Mesenchymal stem cell (in vitro differentiated cells and primary cell): ENCODE data around the gene PRPF19.

Experiments
- DNase-seq: peaks from one replicate; pipeline ENCODE4 v3.0.0-alpha.2; 2013
- H2AFZ ChIP-seq: one replicate; pipeline ENCODE4 v1.6.1; 2013; ENCODE audit warnings: low read depth, mild to moderate bottlenecking, control low read depth, inconsistent platforms, low read length, moderate library complexity
- H2AK5ac ChIP-seq: 2 replicates; pipeline ENCODE4 v1.6.1; 2013; ENCODE audit warnings: low read length, moderate library complexity, mild to moderate bottlenecking, inconsistent platforms; ENCODE audit not compliant: severe bottlenecking
- H2BK120ac ChIP-seq: one replicate; pipeline ENCODE4 v1.6.1; 2013; ENCODE audit warnings: low read depth, mild to moderate bottlenecking, inconsistent platforms, low read length, moderate library complexity
- H2BK12ac ChIP-seq, 2 experiments: one replicate each; pipeline ENCODE4 v1.6.1; 2013; ENCODE audit warnings: inconsistent platforms in 2 of 2, low read length in 2 of 2, mild to moderate bottlenecking in 2 of 2, moderate library complexity in 2 of 2, control low read depth in 1 of 2
- H2BK15ac ChIP-seq: one replicate; pipeline ENCODE4 v1.6.1; 2013; ENCODE audit warnings: mild to moderate bottlenecking, low read depth, inconsistent platforms; ENCODE audit not compliant: poor library complexity, severe bottlenecking
- H2BK5ac ChIP-seq: 2 replicates; pipeline ENCODE4 v1.6.1; 2013; ENCODE audit warnings: low read depth, mild to moderate bottlenecking, low read length, control low read depth, inconsistent platforms; ENCODE audit not compliant: poor library complexity, severe bottlenecking
- H3K14ac ChIP-seq, 2 experiments: one replicate each; pipeline ENCODE4 v1.6.1; 2013; ENCODE audit warnings: inconsistent platforms in 2 of 2, low read length in 2 of 2, control low read depth in 1 of 2, mild to moderate bottlenecking in 1 of 2, moderate library complexity in 1 of 2
- H3K18ac ChIP-seq, 2 experiments: one replicate each; pipeline ENCODE4 v1.6.1; 2013; ENCODE audit warnings: inconsistent platforms in 2 of 2, low read length in 2 of 2, control low read depth in 1 of 2, low read depth in 1 of 2, mild to moderate bottlenecking in 1 of 2
- H3K23ac ChIP-seq, 2 experiments: one replicate each; pipeline ENCODE4 v1.6.1; 2013; ENCODE audit warnings: inconsistent platforms in 2 of 2, low read length in 2 of 2, mild to moderate bottlenecking in 2 of 2, moderate library complexity in 2 of 2, control low read depth in 1 of 2
- H3K27ac ChIP-seq: 2 replicates; pipeline ENCODE4 v1.5.1; 2013; ENCODE audit warnings: mild to moderate bottlenecking, moderate library complexity, low read length, control low read depth, inconsistent platforms; ENCODE audit not compliant: poor library complexity, severe bottlenecking
- H3K27me3 ChIP-seq, 2 experiments: 2 replicates each; pipeline versions ENCODE4 v1.6.1 to v1.7.0; 2013; ENCODE audit warnings: low read length in 2 of 2, mild to moderate bottlenecking in 2 of 2, moderate library complexity in 2 of 2, control low read depth in 1 of 2, inconsistent platforms in 1 of 2; ENCODE audit not compliant: control insufficient read depth in 1 of 2, insufficient read depth in 1 of 2
- H3K36me3 ChIP-seq, 2 experiments: 2 replicates each; pipeline versions ENCODE4 v1.6.1 to v1.7.0; 2013; ENCODE audit warnings: low read length in 2 of 2, control low read depth in 1 of 2, inconsistent platforms in 1 of 2, low read depth in 1 of 2, mild to moderate bottlenecking in 1 of 2; ENCODE audit not compliant: insufficient read depth in 2 of 2, control insufficient read depth in 1 of 2
- H3K4ac ChIP-seq, 2 experiments: one replicate each; pipeline ENCODE4 v1.6.1; 2013; ENCODE audit warnings: inconsistent platforms in 2 of 2, low read length in 2 of 2, mild to moderate bottlenecking in 2 of 2, moderate library complexity in 2 of 2, control low read depth in 1 of 2, low read depth in 1 of 2
- H3K4me1 ChIP-seq: 2 replicates; pipeline ENCODE4 v1.6.1; 2013; ENCODE audit warnings: low read depth, low read length, control low read depth; ENCODE audit not compliant: control insufficient read depth, insufficient read depth
- H3K4me2 ChIP-seq: 2 replicates; pipeline ENCODE4 v1.6.1; 2013; ENCODE audit warnings: low read length, mild to moderate bottlenecking, inconsistent platforms; ENCODE audit not compliant: poor library complexity, severe bottlenecking
- H3K4me3 ChIP-seq, 2 experiments: 2 replicates each; pipeline versions ENCODE4 v1.5.1 to v1.7.0; 2013; ENCODE audit warnings: low read length in 2 of 2, mild to moderate bottlenecking in 2 of 2, control low read depth in 1 of 2, low read depth in 1 of 2; ENCODE audit not compliant: insufficient read depth in 1 of 2
- H3K79me1 ChIP-seq: replicated peaks from 2 replicates; pipeline ENCODE4 v1.6.1; 2013; ENCODE audit warnings: mild to moderate bottlenecking, control low read depth, low read length, inconsistent platforms; ENCODE audit not compliant: poor library complexity, severe bottlenecking
- H3K9ac ChIP-seq: 2 replicates; pipeline ENCODE4 v1.7.0; 2013; ENCODE audit warnings: mild to moderate bottlenecking, low read length, moderate library complexity
- H3K9me3 ChIP-seq: 2 replicates; pipeline ENCODE4 v1.7.0; 2013; ENCODE audit warnings: mild to moderate bottlenecking, low read length; ENCODE audit not compliant: control insufficient read depth
- H4K8ac ChIP-seq: one replicate; pipeline ENCODE4 v1.6.1; 2013; ENCODE audit warnings: inconsistent platforms, mild to moderate bottlenecking, low read length, moderate library complexity
- H4K91ac ChIP-seq: one replicate; pipeline ENCODE4 v1.6.1; 2013; ENCODE audit warnings: mild to moderate bottlenecking, low read length, inconsistent platforms
- WGBS: methylation state at CpG from one replicate; pipeline ENCODE4 v1.1.7; 2013; ENCODE audit warnings: mixed read lengths; 5-methylcytosine and 5-hydroxymethylcytosine counted together

The PRPF19 gene

DNA sequence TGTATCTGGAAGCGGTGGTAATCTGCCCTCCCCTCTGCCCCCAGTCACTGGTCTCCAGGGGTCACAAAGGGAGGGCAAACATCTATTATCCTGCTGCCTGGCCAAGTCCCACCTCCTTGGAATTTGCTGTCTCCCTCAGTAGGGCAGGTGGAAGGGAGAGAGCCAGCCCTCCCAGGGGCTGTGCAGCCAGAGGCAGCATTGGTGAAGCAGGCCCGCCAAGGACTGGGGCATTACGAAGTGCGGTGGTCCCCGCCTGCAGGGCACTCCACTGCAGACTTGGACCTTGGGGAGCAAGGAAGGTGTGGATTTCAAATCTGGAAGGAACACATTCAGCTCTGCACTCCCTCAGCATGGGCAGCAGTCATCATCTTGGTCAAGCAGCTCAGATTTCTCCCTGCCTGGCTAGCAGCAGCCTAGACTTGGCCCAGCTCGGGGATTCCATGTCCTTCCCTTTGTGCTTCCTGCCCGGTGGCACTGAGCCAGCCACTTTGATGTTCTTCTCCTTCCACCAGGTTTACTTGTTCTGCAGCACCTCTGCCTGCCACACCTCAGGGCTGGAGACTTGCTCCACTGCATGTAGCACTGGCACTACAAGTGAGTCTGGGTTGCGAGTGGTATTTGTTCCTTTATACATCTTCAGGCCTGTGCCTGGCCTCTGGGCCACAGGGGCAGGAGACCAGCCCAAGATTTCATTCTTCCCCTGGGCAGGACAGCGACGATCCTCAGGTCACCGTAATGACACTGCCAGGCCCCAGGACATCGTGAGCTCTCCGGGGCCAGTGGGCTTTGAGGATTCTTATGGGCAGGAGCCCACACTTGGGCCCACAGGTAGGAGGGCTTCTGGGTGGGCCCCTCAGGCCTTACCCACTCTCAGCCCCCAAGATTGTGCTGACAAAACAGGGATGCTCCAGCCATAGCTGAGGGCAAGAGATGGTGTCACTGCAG is 31.7 kb downstream of the PRPF19 start:
- Histone ChIP-seq H3K4me1 (peaks cover 31% of the 10 kb centered on the region), H3K4me2 (no peak overlapping the region)

DNA sequence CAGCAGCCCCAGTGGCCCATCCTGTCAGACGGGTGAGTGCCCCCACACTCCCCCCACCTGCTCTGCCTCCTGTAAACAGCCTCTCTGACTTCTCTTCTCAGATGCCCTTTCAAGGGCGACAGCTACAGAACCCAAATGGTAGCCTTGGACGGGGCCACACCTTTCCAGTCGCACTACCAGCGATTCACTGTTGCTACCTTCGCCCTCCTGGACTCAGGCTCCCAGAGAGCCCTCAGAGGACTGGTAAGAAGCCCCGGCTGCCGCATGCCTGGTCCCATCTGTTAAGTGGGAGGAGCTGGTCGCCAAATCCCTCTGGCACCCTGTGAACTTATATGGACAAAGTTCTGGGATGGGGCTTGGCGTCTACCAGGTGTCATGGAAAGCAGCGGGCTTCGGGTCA is 32.9 kb downstream of the PRPF19 start:
- Histone ChIP-seq H3K36me3 (peaks cover 0 to 12% of the 10 kb centered on the region in 2 experiments), H4K8ac (peak overlapping the region; percentile 72), H3K14ac (peak overlapping the region in 1 of 2 experiments; percentile 41), H2BK5ac (peak overlapping the region; percentile 3), H3K18ac (peak overlapping the region in 1 of 2 experiments; percentile 37), H3K27ac (peak overlapping the region; percentile 25), H3K9me3 (no peaks in the 10 kb centered on the region), H3K4me2 (peak overlapping the region; percentile 28), H4K91ac (peak overlapping the region; percentile 79), H2BK120ac (no peak overlapping the region), H2AK5ac (peak overlapping the region; percentile 72), H3K9ac (no peak overlapping the region), H3K23ac (no peak overlapping the region), H3K27me3 (no peaks in the 10 kb centered on the region), H3K4me3 (peak overlapping the region in 1 of 2 experiments; percentile 1), H2AFZ (no peak overlapping the region), H3K4me1 (peaks cover 32% of the 10 kb centered on the region), H2BK12ac (peak overlapping the region in 1 of 2 experiments; percentile 64), H3K79me1 (no peaks in the 10 kb centered on the region), H3K4ac (peak overlapping the region; percentile 35 to 64), H2BK15ac (peak overlapping the region; percentile 82)
- WGBS: 90% methylated on average over 12 of the region's 12 CpGs
- DNase-seq: no peak

More for the DNA sequence above, 31.7 kb downstream of the PRPF19 start:
- no peak overlapping the region for H2AFZ ChIP-seq
- H2AK5ac ChIP-seq: peak overlapping the region; percentile 33
- no peak overlapping the region for H2BK15ac ChIP-seq
- H4K91ac ChIP-seq: no peak overlapping the region
- H3K36me3 ChIP-seq: peaks cover 2 to 12% of the 10 kb centered on the region in 2 experiments
- H3K9ac ChIP-seq: no peak overlapping the region
- H3K27me3 ChIP-seq: no peaks in the 10 kb centered on the region
- no peak overlapping the region for H3K23ac ChIP-seq
- DNase-seq: no peak
- no peaks in the 10 kb centered on the region for H3K9me3 ChIP-seq
- no peaks in the 10 kb centered on the region for H3K79me1 ChIP-seq
- H3K4me3 ChIP-seq: no peak overlapping the region
- H2BK12ac ChIP-seq: no peak overlapping the region
- WGBS: 94% methylated on average over 12 of the region's 13 CpGs
- no peak overlapping the region for H4K8ac ChIP-seq
- H3K18ac ChIP-seq: peak overlapping the region; percentile 6 to 41
- no peak overlapping the region for H2BK120ac ChIP-seq
- no peak overlapping the region for H3K27ac ChIP-seq
- no peak overlapping the region for H3K14ac ChIP-seq
- H2BK5ac ChIP-seq: no peak overlapping the region
- H3K4ac ChIP-seq: peak overlapping the region in 1 of 2 experiments; percentile 35

DNA sequence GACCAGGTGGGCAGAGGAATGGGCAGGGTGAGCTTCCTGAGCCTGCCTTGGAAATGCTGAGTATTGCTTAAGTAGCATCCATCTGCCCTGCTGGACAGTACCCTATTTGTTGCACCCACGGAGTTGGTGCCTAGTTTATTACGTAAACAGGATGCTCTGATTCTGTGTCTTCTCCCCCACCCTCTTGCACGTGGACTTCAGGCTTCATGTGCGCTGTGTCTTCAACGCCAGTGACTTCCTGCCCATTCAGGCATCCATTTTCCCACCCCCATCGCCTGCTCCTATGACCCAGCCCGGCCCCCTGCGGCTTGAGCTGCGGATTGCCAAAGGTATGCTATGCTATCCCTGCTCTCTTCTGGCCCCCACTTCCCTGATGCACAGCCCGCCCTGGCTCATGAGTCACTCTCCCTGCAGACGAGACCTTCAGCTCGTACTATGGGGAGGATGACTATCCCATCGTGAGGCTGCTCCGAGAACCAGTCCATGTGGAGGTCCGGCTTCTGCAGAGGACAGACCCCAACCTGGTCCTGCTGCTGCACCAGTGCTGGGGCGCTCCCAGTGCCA is 33.3 kb downstream of the PRPF19 start:
- no peaks in the 10 kb centered on the region for H3K27me3 ChIP-seq
- peak overlapping the region; percentile 72 for H4K8ac ChIP-seq
- DNase-seq: peak; percentile 89
- H2AFZ ChIP-seq: no peak overlapping the region
- peak overlapping the region; percentile 25 for H3K27ac ChIP-seq
- peaks cover 32% of the 10 kb centered on the region for H3K4me1 ChIP-seq
- H3K23ac ChIP-seq: no peak overlapping the region
- peak overlapping the region in 1 of 2 experiments; percentile 41 for H3K14ac ChIP-seq
- peaks cover 0 to 12% of the 10 kb centered on the region in 2 experiments for H3K36me3 ChIP-seq
- H3K4ac ChIP-seq: peak overlapping the region in 1 of 2 experiments; percentile 64
- peak overlapping the region; percentile 72 for H2AK5ac ChIP-seq
- H3K4me2 ChIP-seq: peak overlapping the region; percentile 28
- H4K91ac ChIP-seq: peak overlapping the region; percentile 79
- peak overlapping the region; percentile 37 to 45 for H3K18ac ChIP-seq
- peak overlapping the region; percentile 82 for H2BK15ac ChIP-seq
- H3K9ac ChIP-seq: no peak overlapping the region
- no peaks in the 10 kb centered on the region for H3K9me3 ChIP-seq
- H2BK5ac ChIP-seq: no peak overlapping the region
- 28% methylated on average over 16 of the region's 16 CpGs for WGBS
- peak overlapping the region in 1 of 2 experiments; percentile 64 for H2BK12ac ChIP-seq
- H3K4me3 ChIP-seq: peak overlapping the region in 1 of 2 experiments; percentile 1
- H2BK120ac ChIP-seq: no peak overlapping the region
- H3K79me1 ChIP-seq: no peaks in the 10 kb centered on the region
